Ovary (tissue), 3 donors: ENCODE measurements around the gene MCM7.

Experiments used
- CTCF ChIP-seq, 3 donors: fragments of 450-650 bp in 2 of 3; fragments of 200-600 bp in 1 of 3; IDR thresholded peaks; one replicate each; pipeline versions ENCODE4 v1.5.1 to v1.8.0; 2016 to 2022; ENCODE audit warnings: antibody characterized with exemption in 3 of 3, mild to moderate bottlenecking in 1 of 3
- POLR2A ChIP-seq: fragments of 450-650 bp; IDR thresholded peaks from one replicate; pipeline ENCODE4 v1.6.1; 2017; ENCODE audit warnings: antibody characterized with exemption, mild to moderate bottlenecking, moderate library complexity
- donor health status: DM: no; HTN: no; CAD: no.

- no peak for TF ChIP-seq CTCF (IDR thresholded peaks at IDR 0.05)
- TF ChIP-seq POLR2A: no peak
These were observed 5.9 kb downstream of the MCM7 start for GRCh38 chr7:100095289-100095688.
